ENCODE measurements around the gene ANAPC2. TPM values are rescaled to one million over a fixed set of nuclear protein-coding genes. Genes with fewer than 3 reads are reported as not detected.

ANAPC2 gene
- total RNA-seq, 1 donor: 32.9 TPM

DNA sequence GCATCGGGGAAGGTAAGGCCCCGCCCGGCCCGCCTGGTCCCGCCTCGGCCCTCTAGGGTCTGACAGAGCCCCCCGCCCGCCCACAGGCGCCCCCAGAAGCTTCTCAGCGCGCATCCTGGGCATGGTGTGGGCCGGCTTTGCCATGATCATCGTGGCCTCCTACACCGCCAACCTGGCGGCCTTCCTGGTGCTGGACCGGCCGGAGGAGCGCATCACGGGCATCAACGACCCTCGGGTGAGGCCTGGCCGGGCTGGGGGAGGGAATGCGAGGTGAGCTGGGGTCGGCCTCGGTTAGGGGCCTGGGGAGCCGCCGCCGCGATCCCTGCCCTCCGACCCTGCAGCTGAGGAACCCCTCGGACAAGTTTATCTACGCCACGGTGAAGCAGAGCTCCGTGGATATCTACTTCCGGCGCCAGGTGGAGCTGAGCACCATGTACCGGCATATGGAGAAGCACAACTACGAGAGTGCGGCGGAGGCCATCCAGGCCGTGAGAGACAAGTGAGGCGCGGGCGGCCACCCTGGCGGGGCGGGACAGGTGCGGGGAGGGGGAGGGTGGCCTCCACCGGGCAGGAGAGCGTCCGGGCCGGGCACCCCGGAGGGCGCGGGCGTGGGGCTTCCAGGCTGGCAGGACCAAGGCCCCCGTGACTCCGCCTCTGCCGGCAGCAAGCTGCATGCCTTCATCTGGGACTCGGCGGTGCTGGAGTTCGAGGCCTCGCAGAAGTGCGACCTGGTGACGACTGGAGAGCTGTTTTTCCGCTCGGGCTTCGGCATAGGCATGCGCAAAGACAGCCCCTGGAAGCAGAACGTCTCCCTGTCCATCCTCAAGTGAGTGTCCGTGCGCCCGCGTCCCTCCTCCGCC lies 25.6 kb downstream of the ANAPC2 start:
- no peak overlapping the region for H3K27ac ChIP-seq (ENCODE audit: low read depth, low read length)
- H3K9me3 ChIP-seq (ENCODE audit: low read depth, low read length): no peaks in the 10 kb centered on the region
- H4K20me1 ChIP-seq (ENCODE audit: insufficient read depth, low read length): peaks cover 3% of the 10 kb centered on the region
- TF ChIP-seq, protein P1, sequence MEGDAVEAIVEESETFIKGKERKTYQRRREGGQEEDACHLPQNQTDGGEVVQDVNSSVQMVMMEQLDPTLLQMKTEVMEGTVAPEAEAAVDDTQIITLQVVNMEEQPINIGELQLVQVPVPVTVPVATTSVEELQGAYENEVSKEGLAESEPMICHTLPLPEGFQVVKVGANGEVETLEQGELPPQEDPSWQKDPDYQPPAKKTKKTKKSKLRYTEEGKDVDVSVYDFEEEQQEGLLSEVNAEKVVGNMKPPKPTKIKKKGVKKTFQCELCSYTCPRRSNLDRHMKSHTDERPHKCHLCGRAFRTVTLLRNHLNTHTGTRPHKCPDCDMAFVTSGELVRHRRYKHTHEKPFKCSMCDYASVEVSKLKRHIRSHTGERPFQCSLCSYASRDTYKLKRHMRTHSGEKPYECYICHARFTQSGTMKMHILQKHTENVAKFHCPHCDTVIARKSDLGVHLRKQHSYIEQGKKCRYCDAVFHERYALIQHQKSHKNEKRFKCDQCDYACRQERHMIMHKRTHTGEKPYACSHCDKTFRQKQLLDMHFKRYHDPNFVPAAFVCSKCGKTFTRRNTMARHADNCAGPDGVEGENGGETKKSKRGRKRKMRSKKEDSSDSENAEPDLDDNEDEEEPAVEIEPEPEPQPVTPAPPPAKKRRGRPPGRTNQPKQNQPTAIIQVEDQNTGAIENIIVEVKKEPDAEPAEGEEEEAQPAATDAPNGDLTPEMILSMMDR (IDR thresholded peaks at IDR 0.05; ENCODE audit: extremely low read depth, low read depth, low read length): no peak
- no peak overlapping the region for H2AFZ ChIP-seq (ENCODE audit: low read length)
- H3K27me3 ChIP-seq (ENCODE audit: insufficient read depth, low read length): peaks cover 69% of the 10 kb centered on the region
- no peaks in the 10 kb centered on the region for H3K4me1 ChIP-seq (ENCODE audit: insufficient read depth, low read length)
- no peak overlapping the region for H3K4me3 ChIP-seq (ENCODE audit: insufficient read depth, low read length)
- no peaks in the 10 kb centered on the region for H3K79me2 ChIP-seq (ENCODE audit: insufficient read depth, low read length)
- H3K36me3 ChIP-seq (ENCODE audit: insufficient read depth, low read length): no peaks in the 10 kb centered on the region
- peak; percentile 96 for DNase-seq (ENCODE audit: insufficient read length, low spot score, missing footprints)
- peak overlapping the region; percentile 28 for H3K4me2 ChIP-seq (ENCODE audit: insufficient read depth, low read length)

DNA sequence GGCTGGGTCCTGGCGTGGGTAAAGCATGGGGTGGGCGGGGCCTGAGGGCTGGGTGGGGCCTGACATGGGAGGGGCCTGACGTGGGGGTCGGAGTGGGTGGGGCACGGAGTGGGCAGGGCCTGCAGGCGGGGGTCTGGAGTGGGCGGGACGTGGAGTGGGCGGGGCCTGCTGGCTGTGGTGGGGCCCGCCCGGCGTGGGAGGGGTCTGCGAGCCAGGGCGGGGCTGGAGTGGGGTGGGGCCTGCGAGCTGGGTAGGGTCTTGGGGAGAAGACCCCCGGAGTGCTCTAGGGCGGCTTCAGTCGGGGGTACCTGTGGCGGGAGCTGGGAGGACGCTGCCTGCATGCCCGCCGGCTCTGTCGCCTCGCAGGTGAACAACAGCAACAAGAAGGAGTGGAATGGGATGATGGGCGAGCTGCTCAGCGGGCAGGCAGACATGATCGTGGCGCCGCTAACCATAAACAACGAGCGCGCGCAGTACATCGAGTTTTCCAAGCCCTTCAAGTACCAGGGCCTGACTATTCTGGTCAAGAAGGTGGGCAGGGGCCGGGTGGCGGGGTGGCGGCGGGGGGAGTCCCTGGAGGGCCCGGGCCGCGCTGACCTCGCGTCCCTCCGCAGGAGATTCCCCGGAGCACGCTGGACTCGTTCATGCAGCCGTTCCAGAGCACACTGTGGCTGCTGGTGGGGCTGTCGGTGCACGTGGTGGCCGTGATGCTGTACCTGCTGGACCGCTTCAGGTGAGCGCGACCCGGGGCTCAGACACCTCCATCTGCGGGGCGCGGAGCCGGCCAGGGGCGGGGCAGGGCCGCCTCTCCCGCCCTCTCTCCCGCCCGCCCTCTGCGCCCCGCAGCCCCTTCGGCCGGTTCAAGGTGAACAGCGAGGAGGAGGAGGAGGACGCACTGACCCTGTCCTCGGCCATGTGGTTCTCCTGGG lies 26.5 kb downstream of the ANAPC2 start:
- no peak overlapping the region for H3K4me2 ChIP-seq (ENCODE audit: insufficient read depth, low read length)
- no peaks in the 10 kb centered on the region for H3K4me1 ChIP-seq (ENCODE audit: insufficient read depth, low read length)
- no peak overlapping the region for H3K27ac ChIP-seq (ENCODE audit: low read depth, low read length)
- no peaks in the 10 kb centered on the region for H3K36me3 ChIP-seq (ENCODE audit: insufficient read depth, low read length)
- no peaks in the 10 kb centered on the region for H3K9me3 ChIP-seq (ENCODE audit: low read depth, low read length)
- H2AFZ ChIP-seq (ENCODE audit: low read length): no peak overlapping the region
- no peaks in the 10 kb centered on the region for H3K79me2 ChIP-seq (ENCODE audit: insufficient read depth, low read length)
- H3K4me3 ChIP-seq (ENCODE audit: insufficient read depth, low read length): no peak overlapping the region
- TF ChIP-seq, protein P1 (IDR thresholded peaks at IDR 0.05; ENCODE audit: extremely low read depth, low read depth, low read length): no peak
- peaks cover 5% of the 10 kb centered on the region for H4K20me1 ChIP-seq (ENCODE audit: insufficient read depth, low read length)
- DNase-seq (ENCODE audit: insufficient read length, low spot score, missing footprints): peak; percentile 95
- H3K27me3 ChIP-seq (ENCODE audit: insufficient read depth, low read length): peaks cover 70% of the 10 kb centered on the region

DNA sequence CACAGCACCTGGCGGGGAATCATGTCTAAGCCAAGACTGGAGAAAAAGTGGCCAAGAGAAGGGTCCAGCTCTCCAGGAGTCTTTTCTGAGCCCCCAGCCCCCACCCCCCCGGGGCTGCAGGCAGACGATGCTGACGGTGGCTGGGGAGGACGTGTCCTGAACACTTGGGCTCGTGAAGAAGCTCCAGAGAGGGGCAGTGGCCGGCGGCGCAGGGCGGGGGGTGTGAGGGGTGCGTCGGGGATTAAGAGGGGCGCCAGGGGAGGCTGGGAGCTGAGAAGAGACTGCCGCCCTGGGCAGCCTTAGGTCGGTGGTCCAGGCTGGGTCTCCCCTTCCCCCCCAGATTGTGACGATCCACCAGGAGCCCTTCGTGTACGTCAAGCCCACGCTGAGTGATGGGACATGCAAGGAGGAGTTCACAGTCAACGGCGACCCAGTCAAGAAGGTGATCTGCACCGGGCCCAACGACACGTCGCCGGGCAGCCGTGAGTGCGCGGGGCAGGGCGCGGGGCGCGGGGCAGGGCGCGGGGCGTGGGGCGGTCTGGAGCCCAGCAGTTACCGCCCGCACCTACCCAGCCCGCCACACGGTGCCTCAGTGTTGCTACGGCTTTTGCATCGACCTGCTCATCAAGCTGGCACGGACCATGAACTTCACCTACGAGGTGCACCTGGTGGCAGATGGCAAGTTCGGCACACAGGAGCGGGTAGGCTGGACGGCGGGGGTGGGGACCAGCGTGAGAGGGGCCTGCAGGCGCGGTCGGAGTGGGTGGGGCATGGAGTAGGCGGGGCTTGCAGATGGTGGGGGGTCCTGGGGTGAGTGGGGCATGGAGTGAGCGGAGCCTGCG lies 27.4 kb downstream of the ANAPC2 start:
- Histone ChIP-seq H3K36me3 (ENCODE audit: insufficient read depth, low read length) (no peaks in the 10 kb centered on the region), H3K4me3 (ENCODE audit: insufficient read depth, low read length) (no peak overlapping the region), H3K27me3 (ENCODE audit: insufficient read depth, low read length) (peaks cover 62% of the 10 kb centered on the region), H3K4me2 (ENCODE audit: insufficient read depth, low read length) (no peak overlapping the region), H4K20me1 (ENCODE audit: insufficient read depth, low read length) (peaks cover 5% of the 10 kb centered on the region), H3K9me3 (ENCODE audit: low read depth, low read length) (no peaks in the 10 kb centered on the region), H3K27ac (ENCODE audit: low read depth, low read length) (no peak overlapping the region), H2AFZ (ENCODE audit: low read length) (no peak overlapping the region), H3K4me1 (ENCODE audit: insufficient read depth, low read length) (no peaks in the 10 kb centered on the region), H3K79me2 (ENCODE audit: insufficient read depth, low read length) (no peaks in the 10 kb centered on the region)
- TF ChIP-seq, protein P1 (IDR thresholded peaks at IDR 0.05; ENCODE audit: extremely low read depth, low read depth, low read length): no peak
- DNase-seq (ENCODE audit: insufficient read length, low spot score, missing footprints): no peak

Data from osteoblast (primary cell).